Astrocyte (in vitro differentiated cells and primary cell): ENCODE measurements around the gene ADH4. TPM values are rescaled to one million over a fixed set of nuclear protein-coding genes. Genes with fewer than 3 reads are reported as not detected.

ENCODE experiments used
- DNase-seq: peaks from one replicate; pipeline ENCODE4 v3.0.0-alpha.2; 2010; ENCODE audit warnings: low read depth
- FAIRE-seq: peaks from 2 replicates; lab custom pipeline; 2011; peaks lifted over from hg19 to GRCh38; lab: Jason Lieb, UNC
- H2AFZ ChIP-seq: 2 replicates; pipeline ENCODE4 v1.6.0; 2012; ENCODE audit warnings: low read depth, low read length, inconsistent platforms
- H3K27ac ChIP-seq: 2 replicates; pipeline ENCODE4 v1.5.1; 2011; ENCODE audit warnings: low read depth, low read length, inconsistent platforms
- H3K27me3 ChIP-seq: 2 replicates; pipeline ENCODE4 v1.6.0; 2011; ENCODE audit warnings: low read length, inconsistent platforms; ENCODE audit not compliant: insufficient read depth
- H3K36me3 ChIP-seq: 2 replicates; pipeline ENCODE4 v1.5.1; 2011; ENCODE audit warnings: low read length, inconsistent platforms; ENCODE audit not compliant: insufficient read depth
- H3K4me1 ChIP-seq: 2 replicates; pipeline ENCODE4 v1.5.1; 2011; ENCODE audit warnings: low read length, inconsistent platforms; ENCODE audit not compliant: insufficient read depth
- H3K4me2 ChIP-seq: 2 replicates; pipeline ENCODE4 v1.6.0; 2012; ENCODE audit warnings: low read length, inconsistent platforms
- H3K4me3 ChIP-seq: 2 replicates; pipeline ENCODE4 v1.5.1; 2011; ENCODE audit warnings: low read depth, mild to moderate bottlenecking, low read length, inconsistent platforms; ENCODE audit not compliant: insufficient read depth
- H3K79me2 ChIP-seq: 2 replicates; pipeline ENCODE4 v1.6.0; 2012; ENCODE audit warnings: mild to moderate bottlenecking, low read length, inconsistent platforms; ENCODE audit not compliant: insufficient read depth
- H3K9ac ChIP-seq: 2 replicates; pipeline ENCODE4 v1.6.0; 2012; ENCODE audit warnings: mild to moderate bottlenecking, low read length, inconsistent platforms
- H3K9me3 ChIP-seq: 2 replicates; pipeline ENCODE4 v1.5.1; 2012; ENCODE audit warnings: low read depth, mild to moderate bottlenecking, low read length, inconsistent platforms; ENCODE audit not compliant: insufficient read depth
- H4K20me1 ChIP-seq: 2 replicates; pipeline ENCODE4 v1.6.0; 2012; ENCODE audit warnings: low read length, inconsistent platforms; ENCODE audit not compliant: insufficient read depth
- H3K27ac Mint-ChIP-seq: one replicate; pipeline ENCODE4 v1.8.0; 2021; ENCODE audit warnings: mild to moderate bottlenecking, mixed read lengths; ENCODE audit not compliant: unreplicated experiment
- H3K27me3 Mint-ChIP-seq: one replicate; pipeline ENCODE4 v1.8.0; 2021; ENCODE audit warnings: low read depth, mixed read lengths; ENCODE audit not compliant: unreplicated experiment
- H3K36me3 Mint-ChIP-seq: one replicate; pipeline ENCODE4 v1.8.0; 2021; ENCODE audit warnings: low read depth, mixed read lengths; ENCODE audit not compliant: unreplicated experiment
- H3K4me1 Mint-ChIP-seq: one replicate; pipeline ENCODE4 v1.8.0; 2021; ENCODE audit warnings: low read depth, mixed read lengths; ENCODE audit not compliant: unreplicated experiment
- H3K4me3 Mint-ChIP-seq: one replicate; pipeline ENCODE4 v1.8.0; 2021; ENCODE audit warnings: mild to moderate bottlenecking, moderate library complexity, mixed read lengths; ENCODE audit not compliant: unreplicated experiment
- H3K9me3 Mint-ChIP-seq: one replicate; pipeline ENCODE4 v1.8.0; 2021; ENCODE audit warnings: mild to moderate bottlenecking, mixed read lengths; ENCODE audit not compliant: unreplicated experiment
- CTCF ChIP-seq: IDR thresholded peaks from 2 replicates; pipeline ENCODE4 v1.5.1; 2011; ENCODE audit warnings: low read depth, mild to moderate bottlenecking, inconsistent platforms, low read length, moderate library complexity; ENCODE audit not compliant: insufficient read depth
- EZH2 ChIP-seq: IDR thresholded peaks from 2 replicates; pipeline ENCODE4 v1.6.1; 2012; ENCODE audit warnings: mild to moderate bottlenecking, low read length, inconsistent platforms; ENCODE audit not compliant: insufficient read depth
- total RNA-seq: library from RNA; stranded (reverse); gene quantifications from 2 replicates; pipeline ENCODE4 v1.2.1, GENCODE V29; 2021

ADH4 gene
- total RNA-seq, 1 donor from 2014 or later: not detected

GRCh38 chr4:99157478-99157935, 13.4 kb upstream of the ADH4 start:
- no peak for FAIRE-seq
- no peaks in the 10 kb centered on the region for H3K4me1 Mint-ChIP-seq

GRCh38 chr4:99156992-99157391, 12.9 kb upstream of the ADH4 start:
- no peak overlapping the region for H3K27ac Mint-ChIP-seq
- no peak for TF ChIP-seq CTCF
- TF ChIP-seq EZH2: no peak
- no peaks in the 10 kb centered on the region for H3K4me1 Mint-ChIP-seq
- no peaks in the 10 kb centered on the region for H3K27me3 ChIP-seq
- H3K36me3 ChIP-seq: no peaks in the 10 kb centered on the region
- no peak overlapping the region for H3K4me3 Mint-ChIP-seq
- no peak overlapping the region for H3K4me3 ChIP-seq
- no peaks in the 10 kb centered on the region for H3K79me2 ChIP-seq
- no peak overlapping the region for H2AFZ ChIP-seq
- peaks cover 2% of the 10 kb centered on the region for H3K9me3 Mint-ChIP-seq
- no peaks in the 10 kb centered on the region for H3K9me3 ChIP-seq
- no peaks in the 10 kb centered on the region for H3K27me3 Mint-ChIP-seq
- DNase-seq (no peak), FAIRE-seq (no peak)
- no peak overlapping the region for H3K9ac ChIP-seq
- H3K4me2 ChIP-seq: no peak overlapping the region
- H3K4me1 ChIP-seq: no peaks in the 10 kb centered on the region
- H3K36me3 Mint-ChIP-seq: no peaks in the 10 kb centered on the region
- no peak overlapping the region for H3K27ac ChIP-seq
- no peaks in the 10 kb centered on the region for H4K20me1 ChIP-seq

More at GRCh38 chr4:99157478-99157935, 13.4 kb upstream of the ADH4 start:
- DNase-seq: no peak
- H4K20me1 ChIP-seq: no peaks in the 10 kb centered on the region
- Mint-ChIP-seq H3K4me3 (no peak overlapping the region), H3K9me3 (peaks cover 2% of the 10 kb centered on the region), H3K27me3 (no peaks in the 10 kb centered on the region), H3K36me3 (no peaks in the 10 kb centered on the region), H3K27ac (no peak overlapping the region)
- no peaks in the 10 kb centered on the region for H3K27me3 ChIP-seq
- H3K9me3 ChIP-seq: no peaks in the 10 kb centered on the region
- no peak overlapping the region for H3K9ac ChIP-seq
- no peak overlapping the region for H3K27ac ChIP-seq
- H3K4me3 ChIP-seq: no peak overlapping the region
- no peak overlapping the region for H3K4me2 ChIP-seq
- no peak overlapping the region for H2AFZ ChIP-seq
- H3K4me1 ChIP-seq: no peaks in the 10 kb centered on the region
- TF ChIP-seq EZH2 (no peak), CTCF (no peak)
- H3K36me3 ChIP-seq: no peaks in the 10 kb centered on the region
- no peaks in the 10 kb centered on the region for H3K79me2 ChIP-seq

- Histone ChIP-seq H4K20me1 (no peaks in the 10 kb centered on the region), H3K9me3 (no peaks in the 10 kb centered on the region), H3K27ac (no peak overlapping the region), H3K79me2 (no peaks in the 10 kb centered on the region), H3K4me3 (no peak overlapping the region), H3K4me1 (no peaks in the 10 kb centered on the region), H3K36me3 (no peaks in the 10 kb centered on the region), H2AFZ (no peak overlapping the region), H3K9ac (no peak overlapping the region), H3K4me2 (no peak overlapping the region), H3K27me3 (no peaks in the 10 kb centered on the region)
- FAIRE-seq (no peak), DNase-seq (no peak)
- Mint-ChIP-seq H3K4me1 (no peaks in the 10 kb centered on the region), H3K4me3 (no peak overlapping the region), H3K27ac (no peak overlapping the region), H3K9me3 (peaks cover 7% of the 10 kb centered on the region), H3K36me3 (no peaks in the 10 kb centered on the region), H3K27me3 (no peaks in the 10 kb centered on the region)
- TF ChIP-seq EZH2 (no peak), CTCF (no peak)
Observed at GRCh38 chr4:99154658-99155342, 10.7 kb upstream of the ADH4 start.
